Small intestine (tissue), 7 donors: ENCODE data around the gene BEAN1. TPM values are rescaled to one million over a fixed set of nuclear protein-coding genes. Genes with fewer than 3 reads are reported as not detected.
"Not testable (repeated sequence)": the region's sequence is repeated elsewhere in the genome, so short reads cannot be mapped to it uniquely, and the experiment has no call there.

ENCODE experiments used
- DNase-seq, 2 donors: peaks; one replicate each; pipeline versions ENCODE4 v3.0.0 to v3.0.0-alpha.2; 2013
- FAIRE-seq: peaks from 2 replicates; lab custom pipeline; 2012; peaks lifted over from hg19 to GRCh38; lab: Jason Lieb, UNC
- H3K27ac ChIP-seq, 3 donors: one replicate each; pipeline ENCODE4 v1.5.1; 2013; ENCODE audit warnings: low read length in 2 of 3, mild to moderate bottlenecking in 2 of 3, control low read depth in 1 of 3, inconsistent platforms in 1 of 3, low read depth in 1 of 3, moderate library complexity in 1 of 3
- H3K27me3 ChIP-seq, 3 donors: one replicate each; pipeline ENCODE4 v1.6.1; 2013; ENCODE audit warnings: low read length in 3 of 3, inconsistent platforms in 1 of 3; ENCODE audit not compliant: control insufficient read depth in 3 of 3, insufficient read depth in 3 of 3
- H3K36me3 ChIP-seq, 3 donors: one replicate each; pipeline ENCODE4 v1.6.1; 2013; ENCODE audit warnings: low read length in 3 of 3, inconsistent platforms in 1 of 3, low read depth in 1 of 3, mild to moderate bottlenecking in 1 of 3, moderate library complexity in 1 of 3; ENCODE audit not compliant: control insufficient read depth in 3 of 3, insufficient read depth in 2 of 3
- H3K4me1 ChIP-seq, 3 donors: one replicate each; pipeline ENCODE4 v1.6.1; 2013; ENCODE audit warnings: low read length in 2 of 3, inconsistent platforms in 1 of 3, low read depth in 1 of 3, mild to moderate bottlenecking in 1 of 3, moderate library complexity in 1 of 3; ENCODE audit not compliant: control insufficient read depth in 3 of 3, insufficient read depth in 2 of 3
- H3K4me3 ChIP-seq, 3 donors: one replicate each; pipeline ENCODE4 v1.5.1; 2013; ENCODE audit warnings: low read length in 3 of 3, control low read depth in 1 of 3, inconsistent platforms in 1 of 3, low read depth in 1 of 3, mild to moderate bottlenecking in 1 of 3, moderate library complexity in 1 of 3
- H3K9me3 ChIP-seq, 2 donors: one replicate each; pipeline ENCODE4 v1.6.1; 2013; ENCODE audit warnings: low read depth in 1 of 2, low read length in 1 of 2; ENCODE audit not compliant: control insufficient read depth in 2 of 2, insufficient read depth in 1 of 2
- WGBS, 3 donors: extraction: QIAGEN DNeasy Blood & Tissue Kit; methylation state at CpG; one replicate each; pipeline ENCODE4 v1.1.7; 2013; 5-methylcytosine and 5-hydroxymethylcytosine counted together
- polyA plus RNA-seq, 4 donors: library from polyadenylated mRNA; stranded (reverse) in 3 of 4; unstranded in 1 of 4; fragments of 200-250 nt in 3 of 4; fragments of 120-200 nt in 1 of 4; gene quantifications; one replicate each; pipeline versions ENCODE4 v1.2.1 to v1.2.3, GENCODE V29; 2013
- donor health status: healthy with polysubstance abuse.
- donor health status: control.
- donor health status: control.
- donor health status: Bipolar disorder and iron deficiency.
- donor health status: healthy.

The BEAN1 gene
- polyA plus RNA-seq, 4 donors: 0.59 to 0.64 TPM; not detected in 2

DNA sequence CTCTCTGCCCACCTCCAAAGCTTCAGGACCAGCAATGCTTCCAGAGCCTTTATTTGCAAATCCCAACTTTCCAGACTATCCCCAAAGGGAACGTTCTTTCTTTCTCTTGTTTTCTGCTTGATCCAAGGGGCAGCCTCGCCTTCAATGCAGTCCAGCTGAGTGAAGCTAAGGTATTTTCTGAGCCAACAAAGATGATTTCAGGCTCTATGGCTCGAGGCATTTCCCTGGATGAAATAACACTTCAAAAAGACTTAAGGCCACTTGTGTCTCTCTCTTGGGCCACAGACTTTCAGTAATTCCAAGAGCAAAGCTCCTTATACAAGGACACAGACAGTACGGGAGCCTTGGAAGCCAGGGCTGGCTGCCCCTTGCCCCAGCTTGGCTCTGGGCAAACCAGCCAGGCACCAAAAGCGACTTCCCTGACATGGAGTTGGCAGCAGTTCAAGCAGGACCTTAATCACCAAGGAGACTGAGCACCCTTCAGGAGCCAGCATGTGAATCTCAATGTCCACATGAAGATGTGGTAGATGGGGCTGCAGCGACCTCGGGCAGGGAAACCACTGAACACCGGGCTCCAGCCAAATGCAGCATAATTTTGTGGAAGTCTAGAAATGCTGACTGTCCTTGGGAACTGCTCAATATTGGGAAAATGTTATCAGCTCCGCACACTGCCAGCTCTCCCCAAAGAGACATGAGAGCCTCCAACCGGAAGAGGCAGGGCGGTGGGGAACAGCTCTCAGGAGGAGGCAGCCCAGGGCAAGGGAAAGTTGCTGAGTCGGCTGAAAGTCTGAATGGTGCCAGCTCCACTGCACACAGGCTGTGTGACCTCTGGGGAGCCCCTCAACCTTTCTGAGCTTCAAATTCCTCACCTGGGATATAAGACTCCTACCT, 83.9 kb downstream of the BEAN1 start:
- DNase-seq: no peak
- 75 to 85% (median 79%) methylated on average over 12 of the region's 12 CpGs for WGBS, 3 donors
- Histone ChIP-seq H3K36me3 (peaks cover 0 to 57% (median 3%) of the 10 kb centered on the region in 3 donors), H3K4me3 (no peak overlapping the region), H3K27me3 (no peaks in the 10 kb centered on the region), H3K27ac (peak overlapping the region in 1 of 3 donors; percentile 16), H3K9me3 (no peaks in the 10 kb centered on the region), H3K4me1 (peaks cover 0 to 5% (median 5%) of the 10 kb centered on the region in 3 donors)
- no peak for FAIRE-seq

DNA sequence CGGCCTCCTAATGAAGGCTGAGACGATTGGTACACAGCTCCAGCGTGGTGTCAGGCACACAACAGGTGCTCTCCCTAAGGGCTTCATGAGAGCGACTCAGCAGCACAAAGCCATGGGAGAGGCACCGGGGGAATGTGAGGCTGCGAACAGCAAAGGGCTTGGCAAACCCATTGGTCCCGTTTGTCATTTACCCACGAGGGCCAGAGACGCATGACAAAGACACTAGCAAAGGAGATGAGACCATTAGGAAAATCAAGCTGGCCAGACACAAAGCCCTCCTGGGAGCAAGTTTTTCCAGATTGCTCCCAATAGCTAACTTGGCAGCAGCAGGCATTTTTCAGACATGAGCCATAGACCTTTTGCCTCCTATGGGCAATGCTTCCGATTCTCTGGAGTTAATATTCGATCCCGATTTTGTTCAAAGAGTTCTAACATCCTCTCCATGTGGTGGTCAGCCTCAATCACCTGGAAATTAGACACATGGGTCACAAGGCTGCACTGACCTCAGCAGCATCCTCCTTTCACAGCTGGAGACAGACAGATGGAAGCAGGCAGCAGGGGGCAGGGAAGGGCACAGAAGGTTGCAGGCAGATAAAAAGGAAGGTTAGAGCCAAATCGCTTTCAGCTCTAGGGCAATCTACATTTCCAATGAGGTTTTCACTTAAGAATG, 84.6 kb downstream of the BEAN1 start:
- FAIRE-seq: no peak

DNA sequence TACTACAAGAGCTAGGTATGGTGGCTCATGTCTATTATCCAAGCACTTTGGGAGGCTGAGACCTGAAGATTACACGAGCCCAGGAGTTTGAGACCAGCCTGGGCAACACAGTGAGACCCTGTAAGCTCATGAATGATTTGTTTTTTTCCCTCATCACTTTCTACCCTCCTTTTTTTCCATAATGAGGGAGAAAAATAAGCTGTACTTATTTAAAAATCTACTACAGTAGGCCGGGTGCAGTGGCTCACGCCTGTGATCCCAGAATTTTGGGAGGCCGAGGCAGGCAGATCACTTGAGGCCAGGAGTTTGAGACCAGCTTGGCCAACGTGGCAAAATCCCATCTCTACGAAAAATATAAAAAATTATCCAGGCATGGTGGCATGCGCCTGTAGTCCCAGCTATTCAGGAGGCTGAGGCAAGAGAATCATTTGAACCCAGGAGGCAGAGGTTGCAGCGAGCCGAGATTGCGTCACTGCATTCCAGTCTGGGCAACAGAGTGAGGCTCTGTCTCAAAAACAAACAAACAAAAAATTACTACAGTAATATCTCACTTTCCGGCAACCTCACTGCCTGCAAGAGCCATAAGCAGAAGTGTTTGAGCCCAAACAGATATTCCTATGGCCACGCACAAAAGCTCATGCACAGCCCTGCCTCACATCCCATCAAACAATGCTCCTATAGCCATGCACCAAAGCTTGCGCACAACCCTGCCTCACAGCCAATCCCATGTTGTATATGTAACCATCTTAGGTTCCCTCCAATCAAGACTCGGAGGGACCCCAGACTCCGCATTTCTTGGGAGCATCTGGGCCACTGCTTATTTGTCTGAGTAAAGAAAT, 85.4 kb downstream of the BEAN1 start:
- Histone ChIP-seq H3K4me1 (peaks cover 0 to 16% (median 16%) of the 10 kb centered on the region in 3 donors), H3K36me3 (peaks cover 0 to 60% (median 3%) of the 10 kb centered on the region in 3 donors), H3K27ac (no peak overlapping the region), H3K4me3 (no peak overlapping the region), H3K27me3 (no peaks in the 10 kb centered on the region), H3K9me3 (no peaks in the 10 kb centered on the region)
- FAIRE-seq (no peak), DNase-seq (no peak)
- 85 to 94% (median 93%) methylated on average over 15 of the region's 15 CpGs for WGBS, 3 donors

More for the DNA sequence above, 84.6 kb downstream of the BEAN1 start:
- peaks cover 0 to 61% (median 3%) of the 10 kb centered on the region in 3 donors for H3K36me3 ChIP-seq
- H3K4me1 ChIP-seq: peaks cover 0 to 12% (median 10%) of the 10 kb centered on the region in 3 donors
- H3K27ac ChIP-seq: peak overlapping the region in 1 of 3 donors; percentile 16
- no peak for DNase-seq
- no peak overlapping the region for H3K4me3 ChIP-seq
- no peaks in the 10 kb centered on the region for H3K9me3 ChIP-seq
- H3K27me3 ChIP-seq: no peaks in the 10 kb centered on the region
- WGBS, 3 donors: 74 to 88% (median 87%) methylated on average over 13 of the region's 13 CpGs

DNA sequence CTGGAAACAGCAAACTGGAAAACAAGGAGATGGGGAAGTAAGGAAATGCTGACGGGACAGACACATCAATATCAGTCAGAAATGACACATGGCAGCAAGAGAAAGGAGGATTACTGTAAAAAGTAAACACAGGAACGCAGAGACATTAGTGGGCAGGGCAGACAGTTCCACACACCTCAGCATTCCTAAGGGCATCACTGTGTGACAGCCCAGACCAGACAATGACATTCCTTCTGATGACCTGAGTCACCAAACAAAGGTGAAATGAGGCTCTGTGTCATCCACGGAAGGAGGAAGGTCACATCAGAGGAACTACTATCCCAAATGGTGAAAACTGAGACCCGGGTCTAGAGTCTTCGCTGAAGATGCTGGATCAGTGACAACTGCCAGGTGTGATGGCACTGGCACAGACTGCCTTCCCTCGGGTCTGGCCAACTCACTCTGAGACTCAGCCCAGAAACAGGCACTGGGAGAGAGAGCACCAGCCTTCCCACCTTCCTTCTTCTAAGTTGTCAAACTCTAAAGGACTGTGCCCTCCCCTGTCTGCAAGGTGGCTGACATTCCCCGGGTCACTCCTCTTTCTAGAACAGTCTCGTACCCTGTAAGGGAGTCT, 86.1 kb downstream of the BEAN1 start:
- no peak for FAIRE-seq
- Histone ChIP-seq H3K4me1 (peaks cover 0 to 21% (median 18%) of the 10 kb centered on the region in 3 donors), H3K27me3 (no peaks in the 10 kb centered on the region), H3K4me3 (no peak overlapping the region), H3K36me3 (peaks cover 0 to 56% (median 3%) of the 10 kb centered on the region in 3 donors), H3K9me3 (no peaks in the 10 kb centered on the region), H3K27ac (peak overlapping the region in 1 of 3 donors; percentile 48)
- no peak for DNase-seq
- 82 to 87% (median 85%) methylated on average over 8 of the region's 8 CpGs for WGBS, 3 donors

DNA sequence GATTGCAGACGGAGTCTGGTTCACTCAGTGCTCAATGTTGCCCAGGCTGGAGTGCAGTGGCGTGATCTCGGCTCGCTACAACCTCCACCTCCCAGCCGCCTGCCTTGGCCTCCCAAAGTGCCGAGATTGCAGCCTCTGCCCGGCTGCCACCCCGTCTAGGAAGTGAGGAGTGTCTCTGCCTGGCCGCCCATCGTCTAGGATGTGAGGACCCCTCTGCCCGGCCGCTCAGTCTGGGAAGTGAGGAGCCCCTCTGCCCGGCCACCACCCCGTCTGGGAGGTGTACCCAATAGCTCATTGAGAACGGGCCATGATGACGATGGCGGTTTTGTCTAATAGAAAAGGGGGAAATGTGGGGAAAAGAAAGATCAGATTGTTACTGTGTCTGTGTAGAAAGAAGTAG, 87.3 kb downstream of the BEAN1 start:
- not testable (repeated sequence) for H3K9me3 ChIP-seq, H3K27me3 ChIP-seq, DNase-seq, H3K4me3 ChIP-seq, FAIRE-seq, H3K27ac ChIP-seq
- WGBS, 3 donors: 96 to 97% (median 96%) methylated on average over 9 to 12 of the region's 17 CpGs
- peaks cover 0 to 49% (median 2%) of the 10 kb centered on the region in 3 donors for H3K36me3 ChIP-seq
- H3K4me1 ChIP-seq: peaks cover 0 to 21% (median 15%) of the 10 kb centered on the region in 3 donors

DNA sequence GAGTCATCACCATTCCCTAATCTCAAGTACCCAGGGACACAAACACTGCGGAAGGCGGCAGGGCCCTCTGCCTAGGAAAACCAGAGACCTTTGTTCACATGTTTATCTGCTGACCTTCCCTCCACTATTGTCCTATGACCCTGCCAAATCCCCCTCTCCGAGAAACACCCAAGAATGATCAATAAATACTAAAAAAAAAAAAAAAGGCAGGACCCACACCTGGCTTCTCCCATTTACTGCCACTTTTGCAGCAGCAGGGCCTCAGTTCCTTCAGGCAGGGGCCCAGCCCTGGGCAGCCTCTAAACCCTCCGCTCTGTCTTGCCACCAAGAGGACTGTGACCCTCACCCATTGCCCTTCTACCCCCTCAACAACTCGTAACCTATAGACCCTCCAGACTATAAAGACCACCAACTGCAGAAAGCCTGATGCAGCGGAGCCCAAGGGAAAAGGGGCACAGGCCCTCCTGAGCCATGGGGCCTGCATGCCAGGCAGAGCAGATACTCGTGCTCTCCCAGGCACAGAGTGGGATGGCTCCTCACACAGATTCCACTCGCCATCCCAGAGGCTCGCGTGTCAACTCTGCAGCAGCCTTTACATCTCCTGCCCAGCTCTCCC, 88.0 kb downstream of the BEAN1 start:
- 93 to 97% (median 96%) methylated on average over 9 to 10 of the region's 10 CpGs for WGBS, 3 donors
- peaks cover 0 to 21% (median 15%) of the 10 kb centered on the region in 3 donors for H3K4me1 ChIP-seq

DNA sequence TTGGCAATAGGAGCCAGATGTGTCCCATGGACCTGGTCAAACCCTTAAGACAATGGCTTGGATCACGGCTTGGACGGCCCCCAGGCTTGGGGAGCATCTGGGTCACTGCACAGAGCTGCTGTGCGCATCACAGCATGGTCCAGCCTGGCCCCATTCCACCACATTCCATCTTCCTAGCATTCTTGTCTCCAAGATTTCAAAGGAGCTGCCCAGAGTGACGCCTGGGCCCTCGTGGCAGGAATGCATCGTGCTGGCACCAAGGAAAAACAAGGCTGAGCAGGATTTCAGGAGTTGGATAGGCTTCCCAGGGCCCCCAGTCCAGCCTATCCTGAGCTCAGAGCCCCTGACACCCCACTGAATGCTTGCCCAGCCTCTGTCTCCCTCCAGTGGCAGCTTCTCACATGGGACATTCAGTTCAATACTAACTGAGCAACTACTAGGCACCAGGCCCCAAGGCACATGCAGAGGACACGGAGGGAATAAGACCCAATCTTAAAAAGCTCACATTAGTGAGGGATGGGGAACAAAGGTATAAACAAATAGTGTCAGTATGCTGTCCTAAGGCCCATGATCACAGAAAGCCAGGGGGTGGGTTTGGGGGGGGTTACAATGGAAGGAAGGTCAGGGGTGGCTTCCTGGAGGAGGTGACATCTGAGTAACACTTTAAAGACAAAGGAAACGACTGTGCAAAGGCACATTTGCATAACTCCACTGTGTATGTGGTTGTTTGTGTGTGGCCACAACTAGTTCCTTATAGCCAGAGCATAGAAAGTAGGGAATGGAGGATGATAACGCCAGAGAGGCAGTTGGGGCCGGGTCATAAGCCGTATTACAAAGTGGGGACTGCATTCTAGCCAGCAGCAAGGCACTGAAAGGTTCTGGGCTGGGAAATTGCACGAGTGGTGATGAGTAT, 88.8 kb downstream of the BEAN1 start:
- Histone ChIP-seq H3K4me1 (peaks cover 0 to 21% (median 15%) of the 10 kb centered on the region in 3 donors), H3K36me3 (peaks cover 0 to 51% (median 0%) of the 10 kb centered on the region in 3 donors), H3K4me3 (no peak overlapping the region), H3K27me3 (no peaks in the 10 kb centered on the region), H3K9me3 (no peaks in the 10 kb centered on the region), H3K27ac (peak overlapping the region; percentile 49 to 96 (median 91))
- DNase-seq (peak; percentile 17 to 27), FAIRE-seq (no peak)
- 61 to 81% (median 68%) methylated on average over 12 of the region's 12 CpGs for WGBS, 3 donors

More for the DNA sequence above, 88.0 kb downstream of the BEAN1 start:
- not testable (repeated sequence) for H3K9me3 ChIP-seq, H3K4me3 ChIP-seq, FAIRE-seq, H3K27me3 ChIP-seq, DNase-seq
- Histone ChIP-seq H3K27ac (peak overlapping the region in 1 of 3 donors; percentile 96), H3K36me3 (peaks cover 0 to 52% (median 0%) of the 10 kb centered on the region in 3 donors)
